H9 (cell line): ENCODE measurements around the gene MUS81. TPM values are rescaled to one million over a fixed set of nuclear protein-coding genes. Genes with fewer than 3 reads are reported as not detected.

Source experiments
- DNase-seq: peaks from one replicate; pipeline ENCODE4 v3.0.0-alpha.2; 2017
- H2AFZ ChIP-seq: one replicate; pipeline ENCODE4 v1.6.1; 2013; ENCODE audit warnings: mild to moderate bottlenecking, low read length, control low read depth, moderate library complexity
- H2AK5ac ChIP-seq: 2 replicates; pipeline ENCODE4 v1.6.1; 2013; ENCODE audit warnings: low read length, control low read depth, mixed read lengths; ENCODE audit not compliant: insufficient read length
- H2BK120ac ChIP-seq: one replicate; pipeline ENCODE4 v1.6.1; 2013; ENCODE audit warnings: low read depth, mild to moderate bottlenecking, low read length, control low read depth, inconsistent platforms; ENCODE audit not compliant: poor library complexity, severe bottlenecking
- H2BK12ac ChIP-seq: 2 replicates; pipeline ENCODE4 v1.6.1; 2013; ENCODE audit warnings: low read length, control low read depth, mixed read lengths, low read depth; ENCODE audit not compliant: insufficient read length
- H2BK15ac ChIP-seq: 2 replicates; pipeline ENCODE4 v1.6.1; 2013; ENCODE audit warnings: low read depth, low read length, control low read depth
- H2BK20ac ChIP-seq: one replicate; pipeline ENCODE4 v1.6.1; 2013; ENCODE audit warnings: low read depth, mild to moderate bottlenecking, low read length, control low read depth, inconsistent platforms; ENCODE audit not compliant: poor library complexity, severe bottlenecking
- H2BK5ac ChIP-seq: 2 replicates; pipeline ENCODE4 v1.6.1; 2013; ENCODE audit warnings: low read length, control low read depth, mixed read lengths; ENCODE audit not compliant: insufficient read length
- H3K14ac ChIP-seq: 2 replicates; pipeline ENCODE4 v1.6.1; 2013; ENCODE audit warnings: low read length, control low read depth; ENCODE audit not compliant: insufficient read depth
- H3K18ac ChIP-seq: 2 replicates; pipeline ENCODE4 v1.6.1; 2013; ENCODE audit warnings: low read depth, mild to moderate bottlenecking, mixed read lengths, low read length, control low read depth; ENCODE audit not compliant: insufficient read length
- H3K23ac ChIP-seq: 2 replicates; pipeline ENCODE4 v1.6.1; 2013; ENCODE audit warnings: low read length, control low read depth, mixed read lengths, low read depth; ENCODE audit not compliant: insufficient read length
- H3K23me2 ChIP-seq: 2 replicates; pipeline ENCODE4 v1.6.1; 2013; ENCODE audit warnings: low read depth, mild to moderate bottlenecking, mixed read lengths, low read length, control low read depth; ENCODE audit not compliant: insufficient read length, poor library complexity, severe bottlenecking
- H3K27ac ChIP-seq: 2 replicates; pipeline ENCODE4 v1.5.1; 2013; ENCODE audit warnings: low read length, control low read depth, mixed read lengths, low read depth; ENCODE audit not compliant: insufficient read length
- H3K27me3 ChIP-seq: 2 replicates; pipeline ENCODE4 v1.6.1; 2013; ENCODE audit warnings: low read length, control low read depth, inconsistent platforms; ENCODE audit not compliant: insufficient read depth
- H3K4ac ChIP-seq: 2 replicates; pipeline ENCODE4 v1.6.1; 2013; ENCODE audit warnings: low read depth, mild to moderate bottlenecking, control low read depth, inconsistent platforms, low read length, moderate library complexity
- H3K4me1 ChIP-seq: 2 replicates; pipeline ENCODE4 v1.6.1; 2013; ENCODE audit warnings: low read length, control low read depth, inconsistent platforms; ENCODE audit not compliant: insufficient read depth
- H3K4me2 ChIP-seq: 2 replicates; pipeline ENCODE4 v1.6.1; 2013; ENCODE audit warnings: low read length, control low read depth, mixed read lengths; ENCODE audit not compliant: insufficient read length, insufficient read depth
- H3K56ac ChIP-seq: 2 replicates; pipeline ENCODE4 v1.6.1; 2013; ENCODE audit warnings: low read depth, mild to moderate bottlenecking, mixed read lengths, low read length, control low read depth; ENCODE audit not compliant: insufficient read length
- H3K79me1 ChIP-seq: 2 replicates; pipeline ENCODE4 v1.6.1; 2013; ENCODE audit warnings: low read depth, mild to moderate bottlenecking, moderate library complexity, low read length, control low read depth, inconsistent platforms; ENCODE audit not compliant: insufficient read depth, poor library complexity, severe bottlenecking
- H3K79me2 ChIP-seq: 2 replicates; pipeline ENCODE4 v1.6.1; 2013; ENCODE audit warnings: low read length, control low read depth, inconsistent platforms; ENCODE audit not compliant: insufficient read depth
- H3K9ac ChIP-seq: 2 replicates; pipeline ENCODE4 v1.6.1; 2013; ENCODE audit warnings: low read length, control low read depth, mixed read lengths; ENCODE audit not compliant: insufficient read length; ENCODE audit errors: extremely low read depth
- H3K9me3 ChIP-seq: one replicate; pipeline ENCODE4 v1.6.1; 2013; ENCODE audit warnings: low read depth, low read length, inconsistent platforms; ENCODE audit not compliant: control insufficient read depth
- H3T11ph ChIP-seq: one replicate; pipeline ENCODE4 v1.6.1; 2013; ENCODE audit warnings: mild to moderate bottlenecking, low read length, control low read depth, inconsistent platforms
- H4K20me1 ChIP-seq: one replicate; pipeline ENCODE4 v1.6.1; 2013; ENCODE audit not compliant: control insufficient read depth, insufficient read length, insufficient read depth
- H4K5ac ChIP-seq: 2 replicates; pipeline ENCODE4 v1.6.1; 2013; ENCODE audit warnings: low read depth, mild to moderate bottlenecking, mixed read lengths, low read length, control low read depth; ENCODE audit not compliant: insufficient read length
- H4K8ac ChIP-seq: replicated peaks from 2 replicates; pipeline ENCODE4 v1.6.1; 2013; ENCODE audit warnings: low read length, control low read depth, mixed read lengths, low read depth; ENCODE audit not compliant: insufficient read length
- H4K91ac ChIP-seq: 2 replicates; pipeline ENCODE4 v1.6.1; 2013; ENCODE audit warnings: low read depth, mild to moderate bottlenecking, moderate library complexity, mixed read lengths, low read length, control low read depth; ENCODE audit not compliant: insufficient read length
- H3K27ac Mint-ChIP-seq, 3 experiments: 2 replicates in 2 of 3; 3 replicates in 1 of 3; pipeline ENCODE4 v1.8.0; 2020 to 2021; ENCODE audit warnings: mixed read lengths in 3 of 3, mild to moderate bottlenecking in 1 of 3, moderate library complexity in 1 of 3
- H3K27me3 Mint-ChIP-seq: 2 replicates; pipeline ENCODE4 v1.8.0; 2021; ENCODE audit warnings: low read depth, mild to moderate bottlenecking, moderate library complexity, mixed read lengths
- H3K36me3 Mint-ChIP-seq, 3 experiments: 2 replicates in 2 of 3; 3 replicates in 1 of 3; pipeline ENCODE4 v1.8.0; 2020 to 2021; ENCODE audit warnings: low read depth in 3 of 3, mixed read lengths in 3 of 3; ENCODE audit not compliant: insufficient read depth in 1 of 3
- H3K4me1 Mint-ChIP-seq, 2 experiments: 2 replicates each; pipeline ENCODE4 v1.8.0; 2020; ENCODE audit warnings: mixed read lengths in 2 of 2
- H3K4me3 Mint-ChIP-seq, 2 experiments: 2 replicates in 1 of 2; 3 replicates in 1 of 2; pipeline ENCODE4 v1.8.0; 2020 to 2021; ENCODE audit warnings: mild to moderate bottlenecking in 2 of 2, mixed read lengths in 2 of 2, moderate library complexity in 1 of 2
- H3K9me3 Mint-ChIP-seq, 2 experiments: 2 replicates in 1 of 2; 3 replicates in 1 of 2; pipeline ENCODE4 v1.8.0; 2020; ENCODE audit warnings: mild to moderate bottlenecking in 2 of 2, mixed read lengths in 2 of 2, moderate library complexity in 1 of 2
- WGBS: extraction: QIAGEN DNeasy Blood & Tissue Kit; methylation state at CpG from one replicate; pipeline ENCODE4 v1.1.7; 2013; ENCODE audit warnings: missing lambda C conversion rate, low lambda C conversion rate, mixed read lengths; ENCODE audit not compliant: insufficient read length; ENCODE audit errors: extremely low coverage; 5-methylcytosine and 5-hydroxymethylcytosine counted together
- total RNA-seq: library from RNA; stranded (reverse); gene quantifications from 2 replicates; pipeline ENCODE4 v1.2.1, GENCODE V29; 2021
- TF ChIP-seq, protein P1 (sequence below): fragments of 200-600 bp; sonication (generic); conservative IDR thresholded peaks from 3 replicates; pipeline ENCODE4 v1.8.0; 2021; ENCODE audit warnings: antibody characterized with exemption, mild to moderate bottlenecking

Gene MUS81
- total RNA-seq, 1 experiment from 2014 or later, result 49.2 TPM

DNA sequence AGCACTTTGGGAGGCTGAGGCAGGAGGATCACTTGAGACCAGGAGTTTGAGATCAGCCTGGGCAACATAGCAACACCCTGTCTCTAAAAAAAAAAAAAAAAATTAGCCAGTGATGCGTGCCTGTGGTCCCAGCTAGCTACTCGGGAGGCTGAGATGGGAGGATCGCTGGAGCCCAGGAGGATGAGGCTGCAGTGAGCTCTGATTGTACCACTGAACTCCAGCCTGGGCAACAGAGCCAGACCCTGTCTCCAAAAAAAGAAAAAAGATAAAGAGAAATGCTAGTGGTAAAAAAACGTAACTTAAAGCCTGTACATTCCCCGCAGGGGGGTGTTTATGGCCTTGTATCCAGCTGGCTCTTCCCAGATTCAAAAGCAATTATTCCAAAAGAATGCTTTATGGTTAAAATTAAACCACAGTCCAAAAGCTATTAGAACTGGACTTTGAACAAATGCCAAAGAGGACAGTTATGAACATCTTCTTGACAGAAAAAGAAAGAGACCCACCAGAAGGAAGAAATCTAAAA is 42.9 kb upstream of the MUS81 start:
- no peaks in the 10 kb centered on the region for H3K4me1 ChIP-seq
- no peak overlapping the region for H2BK12ac ChIP-seq
- no peak overlapping the region for H2BK20ac ChIP-seq
- no peak overlapping the region for H3K23ac ChIP-seq
- H2BK120ac ChIP-seq, result no peak overlapping the region
- H3K27me3 Mint-ChIP-seq, result peaks cover 29% of the 10 kb centered on the region
- no peak overlapping the region for H2BK15ac ChIP-seq
- no peak overlapping the region for H3K9ac ChIP-seq
- no peak overlapping the region for H2AK5ac ChIP-seq
- no peaks in the 10 kb centered on the region for H3K9me3 Mint-ChIP-seq
- no CpG with 5 or more reads among the region's 5 CpGs for WGBS
- no peak overlapping the region for H3T11ph ChIP-seq
- H3K27ac ChIP-seq, result no peak overlapping the region
- DNase-seq, result no peak
- H3K4ac ChIP-seq, result no peak overlapping the region
- H3K18ac ChIP-seq, result no peak overlapping the region
- no peak overlapping the region for H3K56ac ChIP-seq
- no peak overlapping the region for H4K91ac ChIP-seq
- H4K20me1 ChIP-seq, result no peaks in the 10 kb centered on the region
- no peak overlapping the region for H4K5ac ChIP-seq
- H3K23me2 ChIP-seq, result peaks cover 3% of the 10 kb centered on the region
- H3K27ac Mint-ChIP-seq, result no peak overlapping the region
- H3K4me3 Mint-ChIP-seq, result peak overlapping the region; percentile 55 to 84
- H3K4me1 Mint-ChIP-seq, result peaks cover 0 to 8% of the 10 kb centered on the region in 2 experiments; a peak in 1 of 4 replicates
- no peaks in the 10 kb centered on the region for H3K27me3 ChIP-seq
- no peak overlapping the region for H2BK5ac ChIP-seq
- no peak overlapping the region for H2AFZ ChIP-seq
- TF ChIP-seq, protein P1, sequence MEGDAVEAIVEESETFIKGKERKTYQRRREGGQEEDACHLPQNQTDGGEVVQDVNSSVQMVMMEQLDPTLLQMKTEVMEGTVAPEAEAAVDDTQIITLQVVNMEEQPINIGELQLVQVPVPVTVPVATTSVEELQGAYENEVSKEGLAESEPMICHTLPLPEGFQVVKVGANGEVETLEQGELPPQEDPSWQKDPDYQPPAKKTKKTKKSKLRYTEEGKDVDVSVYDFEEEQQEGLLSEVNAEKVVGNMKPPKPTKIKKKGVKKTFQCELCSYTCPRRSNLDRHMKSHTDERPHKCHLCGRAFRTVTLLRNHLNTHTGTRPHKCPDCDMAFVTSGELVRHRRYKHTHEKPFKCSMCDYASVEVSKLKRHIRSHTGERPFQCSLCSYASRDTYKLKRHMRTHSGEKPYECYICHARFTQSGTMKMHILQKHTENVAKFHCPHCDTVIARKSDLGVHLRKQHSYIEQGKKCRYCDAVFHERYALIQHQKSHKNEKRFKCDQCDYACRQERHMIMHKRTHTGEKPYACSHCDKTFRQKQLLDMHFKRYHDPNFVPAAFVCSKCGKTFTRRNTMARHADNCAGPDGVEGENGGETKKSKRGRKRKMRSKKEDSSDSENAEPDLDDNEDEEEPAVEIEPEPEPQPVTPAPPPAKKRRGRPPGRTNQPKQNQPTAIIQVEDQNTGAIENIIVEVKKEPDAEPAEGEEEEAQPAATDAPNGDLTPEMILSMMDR, result no peak
- no peaks in the 10 kb centered on the region for H3K9me3 ChIP-seq
- peak overlapping the region; percentile 55 for H3K4me2 ChIP-seq
- H3K36me3 Mint-ChIP-seq, result no peaks in the 10 kb centered on the region; a peak in 1 of 7 replicates
- H3K14ac ChIP-seq, result no peak overlapping the region
- H4K8ac ChIP-seq, result no peak overlapping the region
- H3K79me2 ChIP-seq, result no peaks in the 10 kb centered on the region
- H3K79me1 ChIP-seq, result no peaks in the 10 kb centered on the region
